Body of pancreas (tissue), 4 donors: Measurements from ENCODE around the gene TCEANC.

Source experiments
- POLR2A ChIP-seq, 3 donors: fragments of 450-650 bp; IDR thresholded peaks; one replicate each; pipeline ENCODE4 v1.6.1; 2016; ENCODE audit warnings: antibody characterized with exemption in 3 of 3, mild to moderate bottlenecking in 2 of 3
- TF ChIP-seq, protein P1 (sequence below), 7 experiments: fragments of 450-650 bp in 4 of 7; fragments of 200-600 bp in 3 of 7; sonication (generic) in 3 of 7; IDR thresholded peaks; one replicate each; pipeline ENCODE4 v1.5.1; 2016 to 2019; ENCODE audit warnings: antibody characterized with exemption in 7 of 7

DNA sequence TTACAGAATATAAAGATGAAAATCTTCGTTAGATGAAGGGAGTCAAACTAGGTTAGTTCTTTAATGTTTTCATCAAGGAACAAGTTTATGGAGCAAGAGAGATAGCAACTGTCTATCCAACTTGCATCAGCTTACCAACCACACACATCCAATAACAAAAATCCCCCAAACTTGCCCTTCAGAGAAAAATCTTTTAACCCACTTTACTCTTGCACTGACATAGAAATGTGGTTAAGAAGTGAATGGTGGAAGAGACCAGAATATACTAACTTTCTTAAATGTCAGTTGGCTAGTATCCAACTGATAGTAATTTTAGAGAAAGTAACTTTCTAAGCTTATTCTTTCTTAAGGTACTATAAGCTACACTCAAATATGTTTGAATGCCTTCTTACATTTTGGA, 34.3 kb downstream of the TCEANC start:
- TF ChIP-seq, protein P1, sequence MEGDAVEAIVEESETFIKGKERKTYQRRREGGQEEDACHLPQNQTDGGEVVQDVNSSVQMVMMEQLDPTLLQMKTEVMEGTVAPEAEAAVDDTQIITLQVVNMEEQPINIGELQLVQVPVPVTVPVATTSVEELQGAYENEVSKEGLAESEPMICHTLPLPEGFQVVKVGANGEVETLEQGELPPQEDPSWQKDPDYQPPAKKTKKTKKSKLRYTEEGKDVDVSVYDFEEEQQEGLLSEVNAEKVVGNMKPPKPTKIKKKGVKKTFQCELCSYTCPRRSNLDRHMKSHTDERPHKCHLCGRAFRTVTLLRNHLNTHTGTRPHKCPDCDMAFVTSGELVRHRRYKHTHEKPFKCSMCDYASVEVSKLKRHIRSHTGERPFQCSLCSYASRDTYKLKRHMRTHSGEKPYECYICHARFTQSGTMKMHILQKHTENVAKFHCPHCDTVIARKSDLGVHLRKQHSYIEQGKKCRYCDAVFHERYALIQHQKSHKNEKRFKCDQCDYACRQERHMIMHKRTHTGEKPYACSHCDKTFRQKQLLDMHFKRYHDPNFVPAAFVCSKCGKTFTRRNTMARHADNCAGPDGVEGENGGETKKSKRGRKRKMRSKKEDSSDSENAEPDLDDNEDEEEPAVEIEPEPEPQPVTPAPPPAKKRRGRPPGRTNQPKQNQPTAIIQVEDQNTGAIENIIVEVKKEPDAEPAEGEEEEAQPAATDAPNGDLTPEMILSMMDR (IDR thresholded peaks at IDR 0.05), result no peak
- TF ChIP-seq POLR2A (IDR thresholded peaks at IDR 0.05), result no peak
